Uterus (tissue), 2 donors: ENCODE results near the gene SEC14L5.

ENCODE experiments used
- POLR2A ChIP-seq, 2 donors: fragments of 450-650 bp; IDR thresholded peaks; one replicate each; pipeline ENCODE4 v1.6.1; 2016; ENCODE audit warnings: antibody characterized with exemption in 2 of 2, mild to moderate bottlenecking in 1 of 2, moderate library complexity in 1 of 2
- TF ChIP-seq, protein P1 (sequence below), 4 experiments: fragments of 200-600 bp in 2 of 4; fragments of 450-650 bp in 2 of 4; sonication (generic) in 2 of 4; IDR thresholded peaks; one replicate each; pipeline ENCODE4 v1.5.1; 2016 to 2019; ENCODE audit warnings: antibody characterized with exemption in 4 of 4, mild to moderate bottlenecking in 2 of 4, moderate library complexity in 1 of 4

DNA sequence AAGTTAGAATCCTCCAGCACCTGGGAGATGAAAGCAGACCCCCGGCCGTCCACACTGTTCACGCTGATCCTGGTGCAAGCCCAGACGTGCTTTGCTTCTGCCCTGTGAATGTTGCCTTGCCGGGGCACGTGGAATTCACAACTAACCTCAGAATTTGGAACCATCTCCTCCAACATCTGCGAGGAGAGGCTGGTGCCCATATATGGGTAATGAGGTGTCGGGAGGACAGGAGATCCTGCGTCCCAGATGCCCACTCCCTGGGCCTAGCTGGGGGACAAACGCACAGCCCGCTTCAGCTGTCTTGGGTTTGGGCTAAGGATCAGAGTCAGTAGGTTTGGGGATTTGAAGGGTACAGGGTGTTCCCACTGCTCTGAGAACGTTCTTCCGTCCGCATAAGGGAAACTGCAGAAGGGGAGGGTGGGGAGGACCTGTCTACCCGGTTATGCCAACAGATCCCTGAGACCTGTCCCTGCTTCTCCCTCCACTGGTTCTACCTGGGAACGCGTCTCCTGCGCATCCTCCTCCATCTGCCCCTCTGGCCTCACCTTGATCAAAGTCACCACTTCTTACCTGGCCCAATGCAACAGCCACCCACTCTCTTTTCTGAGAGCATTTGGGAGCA lies 35.3 kb upstream of the SEC14L5 start:
- TF ChIP-seq POLR2A (IDR thresholded peaks at IDR 0.05), result no peak
- TF ChIP-seq, protein P1, sequence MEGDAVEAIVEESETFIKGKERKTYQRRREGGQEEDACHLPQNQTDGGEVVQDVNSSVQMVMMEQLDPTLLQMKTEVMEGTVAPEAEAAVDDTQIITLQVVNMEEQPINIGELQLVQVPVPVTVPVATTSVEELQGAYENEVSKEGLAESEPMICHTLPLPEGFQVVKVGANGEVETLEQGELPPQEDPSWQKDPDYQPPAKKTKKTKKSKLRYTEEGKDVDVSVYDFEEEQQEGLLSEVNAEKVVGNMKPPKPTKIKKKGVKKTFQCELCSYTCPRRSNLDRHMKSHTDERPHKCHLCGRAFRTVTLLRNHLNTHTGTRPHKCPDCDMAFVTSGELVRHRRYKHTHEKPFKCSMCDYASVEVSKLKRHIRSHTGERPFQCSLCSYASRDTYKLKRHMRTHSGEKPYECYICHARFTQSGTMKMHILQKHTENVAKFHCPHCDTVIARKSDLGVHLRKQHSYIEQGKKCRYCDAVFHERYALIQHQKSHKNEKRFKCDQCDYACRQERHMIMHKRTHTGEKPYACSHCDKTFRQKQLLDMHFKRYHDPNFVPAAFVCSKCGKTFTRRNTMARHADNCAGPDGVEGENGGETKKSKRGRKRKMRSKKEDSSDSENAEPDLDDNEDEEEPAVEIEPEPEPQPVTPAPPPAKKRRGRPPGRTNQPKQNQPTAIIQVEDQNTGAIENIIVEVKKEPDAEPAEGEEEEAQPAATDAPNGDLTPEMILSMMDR (IDR thresholded peaks at IDR 0.05), result no peak
